ENCODE measurements around the gene RLN3. TPM values are rescaled to one million over a fixed set of nuclear protein-coding genes. Genes with fewer than 3 reads are reported as not detected.
A peak's percentile ranks its signal among the peaks of the same experiment; 100 is the strongest.

RLN3 gene
- total and polyA plus RNA-seq, 9 of the 15 experiments (the other 6 are each of a cell fraction or from before 2014, with no cell fraction given), result 0.31 to 1.2 (median 0.71) TPM; not detected in 6

GRCh38 chr19:14053032-14053431 is 25.1 kb downstream of the RLN3 start:
- intact Hi-C loops (cut with micrococcal nuclease), result no loop called here
- H3K36me3 ChIP-seq (ENCODE audit: control insufficient read depth, insufficient read depth, low read length), result peaks cover 23% of the 10 kb centered on the region; the same call in 2 of the 3 replicates
- peaks cover 0 to 44% of the 10 kb centered on the region in 2 experiments; a peak in 4 of 5 replicates for H3K4me1 ChIP-seq (replicated peaks in 1 of 2; ENCODE audit: control insufficient read depth in 2 of 2, insufficient read depth in 2 of 2, low read length in 2 of 2)
- DNase-seq (ENCODE audit: extremely low read depth in 1 of 4, low spot score in 3 of 4) (peak in 3 of 4 experiments; percentile 6 to 9 (median 7)), ATAC-seq (peak; percentile 9; the same call in 1 of the 3 replicates), FAIRE-seq (no peak)
- TF ChIP-seq NR4A1 (CRISPR knock-in tag; IDR thresholded peaks at IDR 0.05) (no peak), NR4A1 (tag; IDR thresholded peaks at IDR 0.05) (no peak), FOXP1 (CRISPR knock-in tag; IDR thresholded peaks at IDR 0.05) (no peak), NFE2 (IDR thresholded peaks at IDR 0.05; ENCODE audit: low read depth) (no peak), CBX3 (IDR thresholded peaks at IDR 0.05; ENCODE audit: borderline replicate concordance in 1 of 2, low read length in 2 of 2) (peak in 1 of 2 experiments; percentile 60; a peak in 1 of 3 replicates), ZNF324 (CRISPR knock-in tag; IDR thresholded peaks at IDR 0.05) (no peak), RAD21 (CRISPR knock-in tag; conservative IDR thresholded peaks at IDR 0.05 in 1 of 2, IDR thresholded peaks at IDR 0.05 in 1 of 2) (peak in 1 of 2 experiments; percentile 23; a peak in 1 of 4 replicates), MYBL2 (IDR thresholded peaks at IDR 0.05; ENCODE audit: low read depth) (no peak), MYBL2 (CRISPR knock-in tag; IDR thresholded peaks at IDR 0.05; ENCODE audit: borderline replicate concordance) (no peak), ZNF644 (tag; IDR thresholded peaks at IDR 0.05; ENCODE audit: low read depth) (no peak), ZBTB33 (CRISPR knock-in tag; IDR thresholded peaks at IDR 0.05) (no peak), CTCF (IDR thresholded peaks at IDR 0.05 in 2 of 3, conservative IDR thresholded peaks at IDR 0.05 in 1 of 3; ENCODE audit: insufficient read depth in 2 of 3, low read depth in 1 of 3, low read length in 3 of 3) (peak; percentile 10 to 19 (median 18); a peak in 2 of 6 replicates), ESRRA (IDR thresholded peaks at IDR 0.05; ENCODE audit: borderline replicate concordance, low read depth) (no peak), ZNF12 (CRISPR knock-in tag; IDR thresholded peaks at IDR 0.05) (peak; percentile 99)
- H3K9ac ChIP-seq (ENCODE audit: insufficient read depth in 1 of 2, low read depth in 2 of 2, low read length in 2 of 2), result no peak overlapping the region
- H3K27ac ChIP-seq (ENCODE audit: extremely low read depth, low read depth, low read length), result no peak overlapping the region
- H3K4me2 ChIP-seq (ENCODE audit: insufficient read depth, low read length), result no peak overlapping the region
- in situ Hi-C loops (cut with MboI), result loop anchor here (25.0 kb wide), 1 partner anchor 466 kb away; no protein-coding TSS in a partner anchor
- H3K27me3 ChIP-seq (ENCODE audit: control insufficient read depth in 2 of 2, insufficient read depth in 2 of 2, low read length in 2 of 2), result no peaks in the 10 kb centered on the region
- H2AFZ ChIP-seq (ENCODE audit: low read depth, low read length), result no peak overlapping the region
- H3K4me3 ChIP-seq, result no peak overlapping the region
- ChIA-PET POLR2A (interaction anchor here (0.6 to 1.1 kb wide), 3 partner anchors 10 to 125 kb away, joined by 3 to 4 read pairs (median 3); no protein-coding TSS in a partner anchor), CTCF (ENCODE audit: low intra/inter-chr PET ratio) (no interaction called here)
- WGBS (ENCODE audit: insufficient coverage, low coverage, missing lambda C conversion rate), result 44% methylated on average over 3 of the region's 3 CpGs
- no TSS peak for BruUV-seq (replicated peaks)
- H3K79me2 ChIP-seq (ENCODE audit: control insufficient read depth, insufficient read depth, low read length), result no peaks in the 10 kb centered on the region
- H3K9me1 ChIP-seq (ENCODE audit: control insufficient read depth, insufficient read depth, low read length), result no peaks in the 10 kb centered on the region
- H4K20me1 ChIP-seq (replicated peaks; ENCODE audit: control insufficient read depth, insufficient read depth, low read length), result no peaks in the 10 kb centered on the region
- peaks cover 4% of the 10 kb centered on the region for H3K9me3 ChIP-seq (replicated peaks; ENCODE audit: control insufficient read depth, insufficient read depth, low read depth, low read length)

Data from K562 (cell line).